Activated T-helper 1 cell treated with Interleukin-2 at 50 U/mL for 16 hours (primary cell): Measurements from ENCODE around the gene SLC29A2.
"Not testable (repeated sequence)": the region's sequence is repeated elsewhere in the genome, so short reads cannot be mapped to it uniquely, and the experiment has no call there.

Experiments
- DNase-seq: peaks from one replicate; pipeline ENCODE4 v3.0.0-alpha.2; 2020; ENCODE audit warnings: low read depth

SLC29A2 gene

DNA sequence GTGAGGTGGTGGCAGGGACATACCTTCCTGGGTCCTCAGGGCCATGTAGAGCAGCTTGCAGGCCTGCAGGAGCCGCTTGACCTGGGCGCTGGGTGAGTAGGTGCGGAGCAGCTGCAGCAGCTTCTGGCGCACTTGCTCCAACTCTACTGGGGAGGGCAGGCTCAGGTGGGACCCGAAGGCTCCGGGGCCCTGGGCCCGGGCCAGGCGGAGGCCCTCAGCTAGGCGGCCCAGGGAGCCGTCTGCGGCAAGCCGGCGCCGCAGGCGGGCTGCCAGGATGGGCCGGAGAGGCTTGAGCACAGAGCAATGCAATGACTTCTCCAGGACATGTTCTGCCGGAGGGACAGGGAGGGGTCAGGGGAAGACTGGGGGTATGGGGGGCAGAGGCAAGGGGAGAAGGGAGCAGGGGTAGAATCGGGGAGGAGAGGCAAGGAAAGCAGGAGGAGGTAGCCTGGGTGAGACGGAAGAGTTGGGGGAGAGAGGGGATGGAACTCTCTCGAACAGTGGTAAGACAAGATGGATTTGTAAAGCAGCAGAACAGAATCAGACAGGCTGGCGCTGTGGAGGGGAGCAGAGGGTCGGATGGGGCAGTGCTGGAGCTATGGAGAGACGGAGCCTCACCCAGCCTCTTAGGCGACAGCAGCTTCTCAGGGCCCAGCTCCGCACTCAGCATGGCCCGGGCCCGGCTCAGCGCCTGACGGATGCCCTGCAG lies 37.5 kb downstream of the SLC29A2 start:
- DNase-seq = no peak

DNA sequence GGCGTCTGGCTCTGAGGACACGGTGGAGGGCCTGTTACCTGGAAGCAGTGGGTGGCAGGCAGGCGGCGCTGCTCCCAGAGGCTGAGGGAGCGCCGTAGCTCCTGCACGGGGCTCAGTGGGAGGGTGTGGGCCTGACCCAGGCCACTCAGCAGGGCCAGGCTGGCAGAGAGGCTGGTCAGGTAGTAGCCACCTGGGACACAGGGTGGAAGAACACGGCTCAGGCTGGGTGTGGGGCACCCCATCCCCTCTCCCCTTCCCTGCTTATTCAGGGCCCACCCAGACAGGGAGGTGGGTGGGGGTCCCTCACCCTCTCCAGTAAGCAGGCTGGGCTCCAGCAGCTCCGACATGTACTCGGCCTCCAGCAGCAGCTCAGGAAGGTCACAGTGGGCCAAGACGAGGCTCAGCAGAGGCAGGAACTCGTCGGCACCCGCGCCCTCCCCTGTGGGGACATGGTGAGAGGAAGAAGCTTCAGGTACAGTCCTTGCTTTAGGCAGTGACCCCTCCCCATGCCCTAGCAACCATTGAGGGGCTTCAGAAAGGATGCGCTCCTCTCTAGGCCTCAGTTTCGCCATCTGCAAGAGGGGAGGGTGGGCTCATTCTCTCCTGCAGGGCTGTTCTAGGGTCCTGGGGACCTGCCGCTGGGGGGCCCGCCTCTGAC lies 38.2 kb downstream of the SLC29A2 start:
- no peak for DNase-seq

DNA sequence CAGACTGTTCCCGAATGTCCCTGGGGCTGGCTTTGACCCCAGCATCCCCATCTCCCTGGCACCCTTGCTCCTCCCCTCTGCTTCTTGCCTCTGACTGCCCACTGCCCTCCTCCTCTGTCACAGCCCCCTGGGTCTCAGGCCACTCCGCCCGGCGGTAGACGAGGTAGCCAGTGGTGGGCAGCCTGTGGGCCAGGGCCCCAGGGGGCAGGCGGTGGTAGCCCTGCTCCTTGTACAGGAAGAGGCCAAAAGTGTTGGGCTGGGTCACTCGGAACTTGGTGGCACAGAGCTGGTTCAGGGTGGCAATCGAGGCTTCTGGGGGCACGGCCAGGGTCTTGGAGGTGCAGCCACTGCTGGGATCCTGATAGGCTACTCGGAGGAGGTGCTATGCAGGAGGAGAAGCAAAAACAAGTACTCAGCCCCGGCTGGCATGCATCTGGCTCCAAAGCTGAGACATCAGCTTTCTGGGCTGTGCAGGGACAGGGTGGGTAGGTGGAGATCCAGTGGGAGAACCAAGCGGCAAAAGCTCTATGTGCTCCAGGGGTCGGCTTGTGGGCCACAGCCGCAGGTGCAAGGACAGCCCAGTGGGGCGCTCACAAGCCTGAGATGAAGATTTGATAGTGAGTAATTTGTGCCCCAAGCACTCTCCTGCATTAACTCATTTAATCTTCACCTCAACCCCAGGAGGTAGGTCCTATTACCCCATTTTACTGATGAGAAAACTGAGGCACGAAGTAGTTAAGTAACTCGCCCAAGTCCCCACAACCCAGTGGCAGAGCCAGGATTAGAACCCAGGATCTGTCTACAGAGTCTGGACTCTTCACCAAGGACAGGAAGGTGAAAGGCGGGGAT lies 39.0 kb downstream of the SLC29A2 start:
- DNase-seq = no peak

DNA sequence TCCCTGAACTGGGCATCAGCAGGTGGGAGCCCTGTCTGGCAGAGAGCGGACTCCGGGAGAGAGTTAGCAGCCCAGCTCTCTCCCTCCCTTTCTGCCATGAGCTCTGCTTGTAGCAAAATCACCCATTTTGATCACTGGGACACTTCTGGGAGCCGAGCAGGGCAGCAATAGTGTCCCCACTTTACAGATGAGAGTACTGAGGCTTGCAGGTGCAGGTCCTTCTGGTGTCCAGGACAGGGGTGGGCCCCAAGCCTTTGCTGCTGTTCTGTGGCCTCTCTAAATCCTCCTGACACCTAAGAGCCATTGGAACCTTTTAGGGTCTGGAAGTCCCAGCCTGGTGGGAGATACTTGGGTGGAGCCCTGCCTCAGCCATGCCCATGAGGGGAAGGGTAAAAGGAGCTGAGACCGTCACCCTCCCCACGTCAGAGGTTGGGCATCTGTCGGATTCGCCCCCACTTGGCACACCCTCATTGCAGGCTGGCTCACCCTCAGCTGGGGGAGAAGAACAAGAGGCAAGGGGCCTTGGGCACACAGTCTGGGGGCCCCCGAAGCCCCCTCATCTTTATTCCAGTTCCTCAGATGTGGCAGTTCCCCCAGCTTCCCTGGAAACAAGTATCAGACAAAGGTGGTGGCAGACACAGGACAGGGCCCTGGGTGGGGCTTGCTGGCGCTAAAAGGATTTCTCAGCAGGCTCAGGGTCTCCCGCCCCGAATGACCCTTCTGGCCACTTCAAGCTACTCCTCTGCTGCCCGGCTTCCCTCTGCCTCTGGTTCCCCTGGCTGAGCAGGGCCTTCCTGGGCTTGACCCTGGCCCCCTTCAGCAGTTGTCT lies 39.8 kb downstream of the SLC29A2 start:
- DNase-seq = no peak

DNA sequence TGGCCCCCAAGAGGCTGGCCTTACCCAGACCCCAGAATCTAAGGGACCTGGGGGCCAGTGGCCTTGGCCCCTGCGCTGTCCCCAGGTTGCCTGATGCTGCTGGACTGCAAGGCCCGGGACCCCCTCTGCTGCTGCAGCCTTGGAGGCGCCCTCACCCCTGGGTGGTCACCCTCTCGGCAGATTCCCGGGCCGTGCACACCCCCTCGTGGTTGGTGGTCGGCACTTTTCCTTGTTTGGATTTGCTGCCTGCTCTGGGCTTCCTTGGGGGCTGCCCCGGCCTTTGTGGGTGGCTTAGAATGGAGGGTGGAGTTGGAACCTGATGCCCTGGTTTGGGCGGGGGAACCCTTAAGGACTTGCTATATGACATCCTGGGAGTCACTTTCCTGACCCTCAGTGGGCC lies 40.6 kb downstream of the SLC29A2 start:
- no peak for DNase-seq

DNA sequence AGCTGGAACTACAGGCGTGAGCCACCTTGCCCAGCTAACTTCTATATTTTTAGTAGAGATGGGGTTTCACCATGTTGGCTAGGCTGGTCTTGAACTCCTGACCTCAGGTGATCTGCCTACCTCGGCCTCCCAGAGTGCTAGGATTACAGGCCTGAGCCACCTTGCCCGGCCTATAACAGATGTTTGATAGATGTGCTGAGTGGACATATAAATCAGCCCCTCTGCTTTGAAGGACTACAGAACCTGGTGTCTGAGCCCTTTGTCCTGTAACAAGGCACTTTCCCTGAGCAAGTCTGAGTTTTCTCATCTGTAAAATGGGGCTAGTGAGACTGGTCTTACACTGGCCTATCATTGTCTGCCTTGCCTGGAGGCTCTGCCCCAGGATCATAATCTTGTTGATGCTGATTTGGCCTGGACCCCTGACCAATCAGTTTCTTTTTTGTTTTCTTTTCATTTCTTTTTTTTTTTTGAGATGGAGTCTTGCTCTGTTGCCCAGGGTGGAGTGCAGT lies 42.3 kb downstream of the SLC29A2 start:
- no peak for DNase-seq

DNA sequence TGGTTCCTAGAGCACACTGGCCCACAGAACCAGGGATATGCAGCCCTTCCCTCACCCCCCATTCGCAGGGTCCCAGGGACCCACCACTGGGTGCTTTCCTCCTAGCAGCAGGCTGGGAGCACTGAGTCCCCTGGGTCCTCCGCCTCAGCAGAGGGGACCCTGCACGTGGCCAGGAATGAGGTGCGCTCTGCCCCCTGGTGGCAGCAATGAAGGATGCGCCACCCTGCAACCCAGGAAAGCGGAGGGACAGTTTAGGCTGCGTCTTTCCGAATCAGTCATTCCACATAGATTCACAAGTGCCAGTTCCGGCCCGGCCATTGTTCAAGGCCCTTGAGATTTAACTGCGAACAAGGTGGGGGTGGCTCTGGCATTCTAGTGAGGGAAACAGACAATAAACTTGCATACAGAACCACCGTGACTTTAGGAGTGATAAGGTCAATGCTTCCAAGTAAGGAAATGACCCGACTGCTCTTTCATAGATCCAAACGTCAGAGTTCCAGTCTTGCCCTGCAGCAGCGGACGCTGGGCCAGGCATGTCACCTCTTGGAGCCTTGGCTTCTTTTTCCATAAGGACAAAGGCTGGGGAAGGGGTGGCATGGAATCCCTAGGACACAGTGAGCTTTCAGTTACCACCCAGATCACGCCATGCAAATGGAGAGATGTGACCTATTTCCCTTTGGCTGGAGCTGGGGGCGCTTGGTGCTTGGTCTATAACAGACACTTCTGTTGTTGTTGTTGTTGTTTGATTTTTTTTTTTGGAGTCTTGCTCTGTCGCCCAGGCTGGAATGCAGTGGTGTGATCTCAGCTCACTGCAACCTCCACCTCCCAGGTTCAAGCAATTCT lies 43.0 kb downstream of the SLC29A2 start:
- peak; percentile 67 for DNase-seq

DNA sequence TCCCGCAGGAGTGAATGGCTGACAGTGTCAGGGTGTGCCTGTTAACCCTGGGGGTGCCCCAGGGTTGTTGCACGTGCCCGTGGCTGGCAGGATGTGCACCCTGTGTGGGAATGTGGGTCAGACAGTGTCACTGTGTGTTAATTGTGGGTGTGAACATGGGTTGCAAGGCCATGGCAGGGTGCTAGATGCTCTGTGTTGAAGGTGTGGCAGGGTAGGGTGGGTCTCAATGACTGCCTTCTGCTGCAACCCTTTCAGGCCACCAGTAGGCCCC lies 43.6 kb downstream of the SLC29A2 start:
- DNase-seq = no peak

DNA sequence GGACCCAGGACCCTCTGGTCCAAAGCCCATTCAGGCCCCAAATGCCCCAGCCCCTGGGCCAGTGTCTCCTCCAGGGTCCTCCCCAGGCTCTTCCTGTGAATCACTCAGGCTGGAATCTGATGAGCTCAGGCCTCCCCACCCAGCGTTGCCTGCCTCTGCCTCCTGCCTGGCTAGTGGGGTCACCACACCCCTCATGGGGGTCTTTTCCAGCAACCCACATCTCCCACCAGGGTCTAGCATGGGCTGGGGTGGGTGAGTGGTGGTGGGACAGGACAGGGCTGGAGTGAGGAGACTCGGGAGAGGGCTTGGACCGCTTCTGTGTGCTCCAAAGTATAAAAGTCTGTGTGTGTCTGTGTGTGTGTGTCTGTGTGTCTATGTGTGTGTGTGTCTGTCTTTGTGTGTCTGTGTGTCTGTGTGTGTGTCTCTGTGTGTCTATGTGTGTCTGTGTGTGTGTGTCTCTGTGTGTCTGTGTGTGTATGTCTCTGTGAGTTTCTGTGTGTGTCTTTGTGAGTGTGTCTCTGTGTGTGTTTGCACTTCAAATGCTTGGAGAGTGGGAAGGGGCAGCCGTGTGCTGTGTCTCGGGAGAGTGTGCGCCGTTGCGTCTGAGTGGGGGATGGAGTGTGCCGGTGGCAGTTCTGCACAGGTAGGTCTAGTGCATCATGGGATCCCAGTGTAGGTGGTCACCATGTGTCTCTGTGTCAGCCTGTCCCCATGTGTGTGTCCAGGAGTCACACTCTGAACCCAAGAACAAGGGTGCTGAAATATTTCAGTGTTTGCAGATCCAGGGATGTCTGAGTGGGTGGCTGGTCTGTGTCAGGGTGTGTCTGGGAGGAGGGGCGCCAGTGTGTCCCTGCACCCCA lies 44.2 kb downstream of the SLC29A2 start:
- no peak for DNase-seq

DNA sequence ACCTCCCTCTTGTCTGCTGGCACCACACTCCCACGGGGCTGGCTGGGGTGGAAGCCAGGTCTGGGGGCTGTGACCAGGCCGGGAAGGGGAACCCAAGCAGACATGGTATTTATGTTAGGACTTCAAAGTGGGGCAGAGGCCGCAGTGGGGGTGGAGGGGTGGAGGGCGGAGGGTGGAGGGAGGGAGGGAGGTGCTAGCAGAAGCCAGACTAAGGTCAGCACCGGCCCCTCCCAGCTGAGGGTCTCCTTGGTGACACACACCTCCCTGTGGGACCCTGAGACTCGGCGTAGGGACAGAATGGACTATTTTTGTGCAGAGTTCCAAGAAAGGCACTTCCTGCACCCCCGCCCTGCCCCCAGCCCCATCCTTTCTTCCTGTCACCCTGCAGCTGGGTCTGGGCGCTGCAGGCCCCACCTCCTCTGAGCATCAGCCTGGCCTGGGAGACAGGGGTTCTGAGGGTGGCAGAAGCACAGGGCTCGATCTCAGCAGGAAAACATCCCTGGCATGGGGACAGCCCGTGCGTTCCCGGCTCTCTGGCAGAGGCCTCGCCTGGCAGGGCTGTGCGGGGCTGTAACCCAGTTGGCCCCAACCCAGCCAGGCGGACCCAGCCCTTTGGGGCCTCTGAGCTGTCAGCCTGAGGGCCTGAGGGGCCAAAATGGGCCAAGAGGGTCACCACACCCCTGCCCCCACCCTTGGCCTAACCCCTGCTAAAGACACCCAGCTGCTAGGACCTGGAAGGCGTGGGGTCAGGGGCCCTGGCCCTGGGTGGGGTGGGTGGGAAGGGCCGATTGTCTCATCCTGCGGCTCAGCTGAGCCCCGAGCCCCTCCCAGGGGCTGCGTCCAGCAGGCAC lies 45.1 kb downstream of the SLC29A2 start:
- no peak for DNase-seq

DNA sequence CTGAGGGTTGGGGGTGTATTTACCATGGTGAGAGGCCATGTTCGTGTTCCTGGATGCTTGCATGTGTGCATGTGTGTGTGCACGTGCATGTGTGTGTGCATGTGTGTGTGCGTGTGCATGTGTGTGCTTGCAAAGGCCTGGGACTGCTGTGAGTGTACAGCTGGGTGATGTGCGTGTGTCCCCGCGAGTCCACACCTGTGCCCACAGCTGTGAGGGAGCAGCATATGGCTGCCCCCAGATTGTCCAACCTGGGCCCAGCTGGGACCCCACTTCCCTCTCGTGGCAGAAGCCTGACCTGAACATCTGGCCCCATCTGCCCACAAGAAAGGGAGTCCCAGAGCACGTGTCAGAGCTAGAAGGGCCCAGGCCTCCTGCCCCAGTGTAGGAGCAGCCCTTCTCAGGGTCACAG lies 46.3 kb downstream of the SLC29A2 start:
- no peak for DNase-seq

DNA sequence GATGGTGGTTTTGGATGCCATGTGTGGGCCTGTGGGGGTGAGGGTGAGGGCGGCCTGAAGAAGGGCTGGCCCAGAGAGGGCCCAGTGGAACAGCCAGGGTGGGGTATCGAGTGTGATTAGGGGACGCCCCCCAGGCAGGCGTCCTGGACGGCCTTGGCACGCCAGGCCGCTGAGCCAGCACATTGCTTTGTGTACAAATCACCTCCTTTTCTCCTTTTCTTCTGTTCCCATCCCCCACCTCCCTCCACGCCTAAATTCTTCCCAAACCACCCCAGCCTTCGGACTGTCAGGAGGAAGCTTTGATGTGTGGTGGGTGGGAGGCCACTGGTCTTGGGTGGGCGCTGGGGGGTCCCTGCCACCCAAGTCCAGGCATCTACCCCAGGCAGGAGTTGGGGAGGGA lies 46.9 kb downstream of the SLC29A2 start:
- no peak for DNase-seq

DNA sequence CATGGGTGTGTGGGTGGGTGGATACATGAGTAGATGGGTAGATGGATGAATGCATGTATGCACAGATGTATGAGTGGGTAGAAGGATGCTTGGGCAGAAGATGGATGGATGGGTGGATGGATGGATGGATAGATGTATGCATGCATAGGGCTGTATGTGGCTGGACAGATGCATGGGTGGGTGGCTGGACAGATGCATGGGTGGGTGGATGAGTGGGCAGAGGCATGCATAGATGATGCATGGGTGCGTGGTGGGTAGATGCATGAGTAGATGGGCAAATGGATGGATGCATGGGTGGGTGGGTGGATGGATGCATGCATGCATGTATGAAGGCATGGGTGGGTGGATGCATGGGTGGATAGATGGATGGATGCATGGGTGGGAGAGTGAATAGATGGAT lies 47.9 kb downstream of the SLC29A2 start:
- DNase-seq = no peak

DNA sequence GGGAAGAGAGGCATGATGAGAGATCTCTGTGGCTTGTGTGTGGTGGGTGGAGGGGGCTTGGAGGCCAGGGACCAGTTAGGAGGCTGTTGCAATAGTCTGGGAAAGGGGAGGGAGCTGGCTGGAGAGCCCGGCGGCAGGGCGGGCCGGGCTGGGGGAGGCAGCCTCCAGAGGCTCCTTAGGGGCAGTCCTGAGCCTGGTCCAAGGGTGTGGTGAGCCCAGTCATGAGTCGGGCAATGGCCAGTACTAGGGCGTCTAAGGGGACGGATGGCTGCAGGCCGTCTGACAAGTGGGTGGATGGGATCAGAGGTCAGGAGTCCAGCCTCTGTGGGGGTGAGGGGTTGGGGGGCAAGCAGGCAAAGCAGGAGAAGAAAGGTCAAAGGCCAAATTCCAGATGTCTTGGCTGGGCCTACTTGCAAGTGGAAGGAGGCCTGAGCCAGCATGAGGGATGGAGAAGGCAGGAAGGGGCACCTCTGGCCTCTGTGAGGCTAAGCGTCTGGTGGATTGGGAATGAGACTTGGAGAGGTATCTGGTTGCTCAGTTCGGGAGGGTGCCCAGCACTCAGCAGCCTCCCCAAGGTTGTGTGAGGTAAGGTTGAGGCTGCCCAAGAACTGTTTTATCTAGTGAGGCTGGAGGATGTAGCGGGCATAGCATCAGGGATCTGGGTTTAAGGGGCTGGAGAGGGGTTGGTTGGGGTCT lies 48.7 kb downstream of the SLC29A2 start:
- no peak for DNase-seq

DNA sequence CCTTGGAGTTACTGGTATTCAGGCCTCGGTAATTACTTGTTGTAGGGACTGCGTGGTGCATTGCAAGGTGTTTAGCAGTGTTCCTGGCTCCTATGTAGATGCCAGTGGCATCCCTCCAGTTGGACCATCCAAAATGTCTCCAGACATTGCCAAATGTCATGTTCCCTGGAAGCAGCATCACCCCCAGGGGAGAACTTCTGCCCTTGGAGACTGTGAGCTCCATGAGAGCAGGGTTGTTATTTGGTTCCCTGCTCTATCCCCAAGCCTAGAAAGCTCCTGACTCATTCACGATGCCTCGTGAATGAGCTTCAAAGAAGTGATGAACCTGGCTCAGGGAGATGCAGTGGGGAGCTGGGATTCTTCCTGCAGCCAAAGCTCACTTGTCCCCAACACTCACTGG lies 50.0 kb downstream of the SLC29A2 start:
- DNase-seq = no peak

DNA sequence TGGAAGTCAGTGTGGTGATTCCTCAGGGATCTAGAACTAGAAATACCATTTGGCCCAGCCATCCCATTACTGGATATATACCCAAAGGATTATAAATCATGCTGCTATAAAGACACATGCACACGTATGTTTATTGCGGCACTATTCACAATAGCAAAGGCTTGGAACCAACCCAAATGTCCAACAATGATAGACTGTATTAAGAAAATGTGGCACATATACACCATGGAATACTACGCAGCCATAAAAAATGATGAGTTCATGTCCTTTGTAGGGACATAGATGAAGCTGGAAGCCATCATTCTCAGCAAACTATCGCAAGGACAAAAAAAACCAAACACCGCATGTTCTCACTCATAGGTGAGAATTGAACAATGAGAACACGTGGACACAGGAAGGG lies 50.8 kb downstream of the SLC29A2 start:
- not testable (repeated sequence) for DNase-seq

DNA sequence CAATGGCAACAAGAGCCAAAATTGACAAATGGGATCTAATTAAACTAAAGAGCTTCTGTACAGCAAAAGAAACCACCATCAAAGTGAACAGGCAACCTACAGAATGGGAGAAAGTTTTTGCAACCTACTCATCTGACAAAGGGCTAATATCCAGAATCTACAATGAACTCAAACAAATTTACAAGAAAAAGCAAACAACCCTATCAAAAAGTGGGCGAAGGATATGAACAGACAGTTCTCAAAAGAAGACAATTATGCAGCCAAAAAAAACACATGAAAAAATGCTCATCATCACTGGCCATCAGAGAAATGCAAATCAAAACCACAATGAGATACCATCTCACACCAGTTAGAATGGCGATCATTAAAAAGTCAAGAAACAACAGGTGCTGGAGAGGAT lies 51.3 kb downstream of the SLC29A2 start:
- not testable (repeated sequence) for DNase-seq

DNA sequence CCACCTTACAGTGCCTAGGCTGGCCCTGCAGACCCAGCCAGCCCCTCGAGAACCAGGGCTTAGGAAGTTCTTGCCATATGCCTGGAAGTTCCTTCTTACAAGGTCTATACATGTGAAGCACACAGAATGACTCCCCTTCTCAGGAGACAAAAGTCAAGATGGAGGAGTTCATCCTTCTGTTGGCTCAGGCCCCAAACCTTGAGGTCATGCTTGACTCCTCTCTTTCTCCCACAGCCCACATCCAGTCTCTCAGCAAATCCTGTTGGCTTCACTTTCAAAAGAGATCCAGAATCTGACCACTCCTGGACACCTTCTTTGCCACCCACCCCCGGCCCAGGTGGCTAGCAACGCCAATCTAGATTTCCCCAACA lies 53.0 kb downstream of the SLC29A2 start:
- no peak for DNase-seq
